UCSD-AML1 (cell line): ENCODE results near the gene ZNF684.
"Not testable (repeated sequence)": the region's sequence is repeated elsewhere in the genome, so short reads cannot be mapped to it uniquely, and the experiment has no call there.

Experiments used
- DNase-seq: peaks from one replicate; lab custom pipeline; 2025; ENCODE audit not compliant: unreplicated experiment; lab: John Stamatoyannopoulos, UW

The ZNF684 gene

GRCh38 chr1:40567825-40568224 is 36.4 kb downstream of the ZNF684 start:
- no peak for DNase-seq

GRCh38 chr1:40574805-40575204 is 43.4 kb downstream of the ZNF684 start:
- DNase-seq = not testable (repeated sequence)

- no peak for DNase-seq
These were observed 43.9 kb downstream of the ZNF684 start for GRCh38 chr1:40575336-40575735.

DNA sequence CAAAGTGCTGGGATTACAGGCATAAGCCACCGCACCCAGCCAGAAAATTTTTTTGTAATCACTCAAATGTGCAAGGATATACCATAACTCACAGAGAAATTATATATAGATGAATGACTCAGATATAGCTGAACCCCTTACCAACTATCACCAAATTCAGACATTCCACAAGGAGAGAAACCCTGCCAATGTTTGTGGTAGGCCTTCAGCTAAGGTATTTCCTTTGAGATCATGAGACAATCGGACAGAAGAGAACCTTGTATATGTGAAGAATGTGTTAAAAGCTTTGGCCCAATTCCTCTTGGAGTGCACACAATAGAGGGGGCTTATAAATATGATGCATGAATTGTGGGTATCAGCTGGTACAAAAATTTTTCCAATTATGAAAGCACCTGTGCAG is 50.7 kb downstream of the ZNF684 start:
- no peak for DNase-seq

DNA sequence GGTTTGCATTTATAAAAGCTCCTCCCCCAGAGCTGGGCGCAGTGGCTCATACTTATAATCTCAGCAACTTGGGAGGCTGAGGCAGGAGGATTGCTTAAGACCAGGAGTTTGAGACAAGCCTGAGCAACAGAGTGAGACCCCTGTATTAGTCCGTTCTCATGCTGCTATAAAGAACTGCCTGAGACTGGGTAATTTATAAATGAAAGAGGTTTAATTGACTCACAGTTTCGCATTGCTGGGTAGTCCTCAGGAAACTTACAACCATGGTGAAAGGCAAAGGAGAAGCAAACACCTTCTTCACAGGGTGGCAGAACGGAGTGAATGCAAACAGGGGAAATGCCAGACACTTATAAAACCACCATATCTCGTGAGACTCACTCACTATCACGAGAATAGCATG is 52.5 kb downstream of the ZNF684 start:
- no peak for DNase-seq

DNA sequence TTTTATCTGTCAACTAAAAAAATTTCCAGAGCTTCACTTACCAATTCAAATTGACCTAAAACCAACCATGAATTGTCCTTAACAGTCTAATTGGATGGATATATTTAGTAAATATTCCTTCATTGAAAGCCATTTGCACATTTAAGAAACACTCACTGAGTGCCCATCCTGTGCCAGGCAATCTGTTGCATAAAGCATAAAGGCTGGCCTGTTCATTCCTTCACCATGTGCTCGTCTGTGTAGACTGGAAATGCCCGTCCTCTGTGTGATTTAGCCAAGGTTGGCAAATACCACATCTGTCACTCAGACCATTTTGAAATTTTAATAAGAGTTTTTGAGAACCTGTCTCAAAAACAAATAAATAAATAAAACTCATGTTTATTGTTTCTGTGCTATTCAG is 57.1 kb downstream of the ZNF684 start:
- no peak for DNase-seq

DNA sequence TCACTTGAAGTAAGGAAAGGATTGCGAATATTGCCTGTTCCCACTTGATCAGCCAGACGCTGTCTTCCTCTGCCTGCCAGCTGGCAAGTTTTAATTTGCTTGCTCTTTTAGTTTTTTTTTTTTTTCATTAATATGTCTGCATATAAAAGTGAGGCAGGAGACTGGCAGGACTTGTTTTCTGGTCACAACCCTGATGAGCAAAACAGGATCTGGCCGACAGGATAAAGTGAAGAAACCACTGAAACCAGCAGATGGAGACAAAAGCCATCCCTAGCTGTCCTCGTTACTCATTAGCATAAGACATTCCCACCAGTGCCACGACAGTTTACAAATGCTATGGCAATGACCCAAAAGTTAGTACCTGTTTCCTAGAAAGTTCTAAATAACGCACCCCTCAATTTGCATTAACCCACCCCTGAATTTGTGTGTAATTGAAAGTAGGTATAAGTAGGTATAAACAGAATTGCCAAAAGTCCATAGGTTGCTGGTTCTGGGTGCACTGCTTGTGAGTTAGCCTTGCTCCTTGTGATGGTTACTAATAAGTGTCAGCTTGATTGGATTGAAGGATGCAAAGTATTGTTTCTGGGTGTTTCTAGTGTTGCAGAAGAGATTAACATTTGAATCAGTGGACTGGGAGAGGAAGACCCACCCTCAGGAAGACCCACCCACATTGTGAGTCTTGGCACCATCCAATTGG is 60.8 kb downstream of the ZNF684 start:
- no peak for DNase-seq

GRCh38 chr1:40593449-40594186 is 62.2 kb downstream of the ZNF684 start:
- no peak for DNase-seq

DNA sequence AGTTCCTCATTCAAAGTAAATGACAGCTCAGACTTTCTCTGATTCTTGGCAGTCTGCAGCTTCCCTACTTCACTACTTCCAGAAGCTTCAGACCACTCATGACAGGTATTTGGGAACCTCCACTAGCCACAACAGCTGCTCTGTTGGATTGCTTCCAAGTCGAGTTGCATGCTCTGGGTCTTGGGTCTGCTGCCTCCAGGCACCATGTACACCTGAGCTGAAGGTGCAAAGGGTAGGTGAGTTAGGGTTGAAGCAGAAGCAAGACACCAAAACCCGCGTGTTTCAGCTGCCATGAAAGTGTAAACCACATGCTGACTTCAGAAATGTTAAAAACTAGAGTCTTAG is 62.7 kb downstream of the ZNF684 start:
- DNase-seq = no peak

GRCh38 chr1:40595623-40596022 is 64.2 kb downstream of the ZNF684 start:
- DNase-seq = no peak
